RWPE2 (cell line): Measurements from ENCODE around the gene PTCD2.

Experiments used
- ATAC-seq: fragments of 200-7000 bp; cut with Tn5 transposase; 3 replicates; pipeline ENCODE4 v1.9.1; 2021; ENCODE audit warnings: low read depth
- DNase-seq: peaks from one replicate; pipeline ENCODE4 v3.0.0-alpha.2; 2020; ENCODE audit warnings: low spot score
- H3K27ac ChIP-seq: fragments of 450-650 bp; 2 replicates; pipeline ENCODE4 v1.5.1; 2017; ENCODE audit warnings: mild to moderate bottlenecking; ENCODE audit not compliant: poor library complexity, severe bottlenecking
- H3K27me3 ChIP-seq: fragments of 250-450 bp; sonication (Bioruptor Pico); 2 replicates; pipeline ENCODE4 v1.5.1; 2021; ENCODE audit warnings: mild to moderate bottlenecking, moderate library complexity; ENCODE audit not compliant: insufficient read depth, poor library complexity, severe bottlenecking
- H3K36me3 ChIP-seq: fragments of 250-450 bp; sonication (Bioruptor Pico); 2 replicates; pipeline ENCODE4 v1.5.1; 2020; ENCODE audit warnings: low read depth, mild to moderate bottlenecking, moderate library complexity
- H3K4me1 ChIP-seq: fragments of 250-450 bp; sonication (Bioruptor Pico); 2 replicates; pipeline ENCODE4 v1.5.1; 2021; ENCODE audit warnings: mild to moderate bottlenecking, moderate library complexity; ENCODE audit not compliant: insufficient read depth, poor library complexity, severe bottlenecking
- H3K4me3 ChIP-seq: fragments of 250-450 bp; sonication (Bioruptor Pico); 2 replicates; pipeline ENCODE4 v1.5.1; 2021; ENCODE audit warnings: mild to moderate bottlenecking, moderate library complexity; ENCODE audit not compliant: severe bottlenecking
- H3K9me3 ChIP-seq: fragments of 250-450 bp; sonication (Bioruptor Pico); 2 replicates; pipeline ENCODE4 v1.5.1; 2021; ENCODE audit warnings: mild to moderate bottlenecking, moderate library complexity; ENCODE audit not compliant: severe bottlenecking
- CTCF ChIP-seq: fragments of 450-650 bp; IDR thresholded peaks from one replicate; pipeline ENCODE4 v1.5.1; 2017; ENCODE audit warnings: mild to moderate bottlenecking, moderate library complexity; ENCODE audit not compliant: poor library complexity, severe bottlenecking

The PTCD2 gene

GRCh38 chr5:72337159-72337558, 17.0 kb downstream of the PTCD2 start:
- ATAC-seq (no peak), DNase-seq (no peak)
- no peaks in the 10 kb centered on the region for H3K4me1 ChIP-seq
- TF ChIP-seq CTCF: no peak
- no peak overlapping the region for H3K27ac ChIP-seq
- no peak overlapping the region for H3K4me3 ChIP-seq
- H3K27me3 ChIP-seq: no peaks in the 10 kb centered on the region
- peaks cover 80% of the 10 kb centered on the region for H3K36me3 ChIP-seq
- H3K9me3 ChIP-seq: no peaks in the 10 kb centered on the region

- ATAC-seq (no peak), DNase-seq (no peak)
- no peaks in the 10 kb centered on the region for H3K9me3 ChIP-seq
- no peaks in the 10 kb centered on the region for H3K4me1 ChIP-seq
- TF ChIP-seq CTCF: no peak
- H3K36me3 ChIP-seq: peaks cover 80% of the 10 kb centered on the region
- no peak overlapping the region for H3K27ac ChIP-seq
- H3K4me3 ChIP-seq: no peak overlapping the region
- H3K27me3 ChIP-seq: no peaks in the 10 kb centered on the region
Measured at GRCh38 chr5:72338689-72339209, 18.6 kb downstream of the PTCD2 start.

GRCh38 chr5:72346398-72346797, 26.2 kb downstream of the PTCD2 start:
- ATAC-seq (no peak), DNase-seq (no peak)
- Histone ChIP-seq H3K27me3 (no peaks in the 10 kb centered on the region), H3K36me3 (peaks cover 26% of the 10 kb centered on the region), H3K9me3 (no peaks in the 10 kb centered on the region), H3K4me1 (peaks cover 15% of the 10 kb centered on the region), H3K27ac (peak overlapping the region; percentile 81), H3K4me3 (no peak overlapping the region)
- no peak for TF ChIP-seq CTCF

GRCh38 chr5:72347801-72348308, 27.7 kb downstream of the PTCD2 start:
- Histone ChIP-seq H3K36me3 (peaks cover 14% of the 10 kb centered on the region), H3K27ac (peak overlapping the region; percentile 81), H3K9me3 (no peaks in the 10 kb centered on the region), H3K4me3 (no peak overlapping the region), H3K4me1 (peaks cover 15% of the 10 kb centered on the region), H3K27me3 (no peaks in the 10 kb centered on the region)
- ATAC-seq (peak; percentile 97), DNase-seq (no peak)
- no peak for TF ChIP-seq CTCF

- Histone ChIP-seq H3K9me3 (no peaks in the 10 kb centered on the region), H3K27ac (no peak overlapping the region), H3K36me3 (peaks cover 3% of the 10 kb centered on the region), H3K4me3 (no peak overlapping the region), H3K27me3 (no peaks in the 10 kb centered on the region), H3K4me1 (peaks cover 15% of the 10 kb centered on the region)
- no peak for TF ChIP-seq CTCF
- DNase-seq: no peak
- no peak for ATAC-seq
Measured at GRCh38 chr5:72351376-72351775, 31.2 kb downstream of the PTCD2 start.
